ACC112 (cell line): Measurements from ENCODE around the gene PLPP4.

Source experiments
- H2AFZ ChIP-seq: fragments of 200-600 bp; sonication (generic); one replicate; pipeline ENCODE4 v1.6.0; 2017; ENCODE audit warnings: antibody characterized with exemption, low read length; ENCODE audit not compliant: unreplicated experiment
- H3K27ac ChIP-seq: fragments of 200-600 bp; sonication (generic); 2 replicates; pipeline ENCODE4 v1.5.1; 2014; ENCODE audit warnings: low read depth, mild to moderate bottlenecking, antibody characterized with exemption, low read length, moderate library complexity
- H3K27me3 ChIP-seq: fragments of 200-600 bp; sonication (generic); 2 replicates; pipeline ENCODE4 v1.6.1; 2014; ENCODE audit warnings: mild to moderate bottlenecking, antibody characterized with exemption, low read length, moderate library complexity, mixed read lengths; ENCODE audit not compliant: insufficient read depth
- H3K36me3 ChIP-seq: fragments of 200-600 bp; sonication (generic); 2 replicates; pipeline ENCODE4 v1.6.1; 2016; ENCODE audit warnings: mild to moderate bottlenecking, antibody characterized with exemption, low read length, moderate library complexity, mixed read lengths; ENCODE audit not compliant: insufficient read depth
- H3K4me1 ChIP-seq: fragments of 200-600 bp; sonication (generic); one replicate; pipeline ENCODE4 v1.6.1; 2016; ENCODE audit warnings: low read length, mixed read lengths; ENCODE audit not compliant: insufficient read depth, unreplicated experiment, control insufficient read depth
- H3K4me3 ChIP-seq: fragments of 200-600 bp; sonication (generic); 2 replicates; pipeline ENCODE4 v1.5.1; 2014; ENCODE audit warnings: mild to moderate bottlenecking, low read depth, low read length
- H3K79me2 ChIP-seq: fragments of 200-600 bp; sonication (generic); one replicate; pipeline ENCODE4 v1.6.0; 2016; ENCODE audit warnings: low read length; ENCODE audit not compliant: control insufficient read depth, unreplicated experiment, insufficient read depth

Gene PLPP4

DNA sequence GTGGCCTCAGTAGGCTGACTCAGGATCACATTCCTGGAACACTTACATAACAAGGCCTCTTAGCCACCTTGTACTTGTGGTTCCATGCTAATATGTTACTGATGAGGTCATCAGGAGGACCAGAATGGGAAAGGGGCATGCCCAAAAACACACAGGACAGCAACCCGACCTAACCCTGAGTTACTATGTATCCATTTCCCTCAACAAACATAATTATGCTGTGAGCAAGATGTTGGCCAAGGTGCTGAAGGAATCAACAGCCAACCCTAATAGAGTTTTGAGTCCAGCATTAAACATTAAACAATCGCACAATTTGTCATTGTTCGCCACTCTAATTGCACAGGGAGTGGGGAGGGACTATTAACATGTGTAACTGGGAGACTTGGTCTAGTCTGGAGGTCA is 129.4 kb downstream of the PLPP4 start:
- Histone ChIP-seq H3K79me2 (no peaks in the 10 kb centered on the region), H3K36me3 (no peaks in the 10 kb centered on the region), H3K4me1 (no peaks in the 10 kb centered on the region), H3K27ac (no peak overlapping the region), H3K4me3 (no peak overlapping the region), H3K27me3 (no peaks in the 10 kb centered on the region), H2AFZ (no peak overlapping the region)

DNA sequence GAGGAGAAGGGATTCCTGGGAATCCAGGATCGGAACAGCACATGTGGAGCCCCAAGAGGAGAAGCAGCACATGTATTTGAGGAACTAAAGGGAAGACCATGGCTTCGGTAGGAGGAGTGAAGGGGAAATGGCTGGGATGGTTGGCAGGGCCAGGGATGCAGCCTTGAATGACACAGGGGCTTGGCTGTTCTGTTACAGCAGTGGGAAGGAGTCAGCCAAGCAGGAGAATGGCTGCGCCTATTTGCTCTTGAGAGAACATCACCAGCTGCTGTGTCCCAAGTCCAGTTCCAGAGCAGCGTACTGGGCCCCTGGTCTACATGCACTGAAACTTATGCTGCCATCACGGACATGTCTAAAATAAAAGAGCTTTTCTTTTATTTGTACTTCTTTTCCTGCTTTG is 130.0 kb downstream of the PLPP4 start:
- Histone ChIP-seq H2AFZ (no peak overlapping the region), H3K27ac (no peak overlapping the region)

DNA sequence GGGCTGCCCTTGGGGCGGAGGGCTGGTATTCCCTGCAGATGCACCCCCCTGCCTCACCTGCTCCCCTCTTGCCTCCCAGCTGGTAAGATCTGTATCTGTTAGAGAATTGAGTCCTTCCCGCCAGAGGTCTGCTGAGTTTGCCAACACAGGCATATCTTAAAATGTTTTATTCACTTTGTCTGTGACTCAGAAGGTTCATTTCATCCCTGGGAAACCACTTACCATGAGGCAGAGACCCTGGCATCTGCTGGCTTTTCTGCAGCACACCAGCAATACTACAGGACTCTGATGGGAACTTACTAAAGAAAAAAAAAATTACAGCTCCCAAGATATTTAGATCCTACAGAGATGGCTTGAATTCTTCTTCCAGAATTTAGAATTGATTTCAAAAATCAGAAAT is 131.3 kb downstream of the PLPP4 start:
- H3K4me1 ChIP-seq = no peaks in the 10 kb centered on the region
- H3K4me3 ChIP-seq = no peak overlapping the region
- H3K27ac ChIP-seq = no peak overlapping the region
- H2AFZ ChIP-seq = no peak overlapping the region
- H3K27me3 ChIP-seq = no peaks in the 10 kb centered on the region
- H3K79me2 ChIP-seq = no peaks in the 10 kb centered on the region
- H3K36me3 ChIP-seq = no peaks in the 10 kb centered on the region

More for the DNA sequence above, 130.0 kb downstream of the PLPP4 start:
- Histone ChIP-seq H3K79me2 (no peaks in the 10 kb centered on the region), H3K27me3 (no peaks in the 10 kb centered on the region), H3K4me1 (no peaks in the 10 kb centered on the region), H3K4me3 (no peak overlapping the region), H3K36me3 (no peaks in the 10 kb centered on the region)

DNA sequence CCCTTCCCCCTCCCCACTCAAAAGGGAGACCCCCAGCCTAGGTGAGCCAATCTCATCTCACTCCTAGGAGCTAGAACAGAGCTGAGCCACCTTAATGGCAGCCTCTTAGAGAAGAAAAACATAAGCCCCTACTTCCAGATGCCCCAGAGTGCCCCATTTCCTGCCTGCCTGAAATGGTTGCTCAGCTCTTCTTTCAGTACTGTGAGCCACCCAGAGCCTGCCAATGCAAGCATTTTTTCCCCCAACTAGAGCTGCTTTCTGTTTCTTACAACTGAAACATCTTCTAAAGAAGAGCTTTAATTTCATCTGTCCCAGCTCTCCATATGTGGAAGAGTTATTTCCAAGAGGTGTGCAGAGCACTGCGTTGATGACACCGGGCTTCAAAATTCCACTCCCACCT is 136.7 kb downstream of the PLPP4 start:
- H2AFZ ChIP-seq = no peak overlapping the region

DNA sequence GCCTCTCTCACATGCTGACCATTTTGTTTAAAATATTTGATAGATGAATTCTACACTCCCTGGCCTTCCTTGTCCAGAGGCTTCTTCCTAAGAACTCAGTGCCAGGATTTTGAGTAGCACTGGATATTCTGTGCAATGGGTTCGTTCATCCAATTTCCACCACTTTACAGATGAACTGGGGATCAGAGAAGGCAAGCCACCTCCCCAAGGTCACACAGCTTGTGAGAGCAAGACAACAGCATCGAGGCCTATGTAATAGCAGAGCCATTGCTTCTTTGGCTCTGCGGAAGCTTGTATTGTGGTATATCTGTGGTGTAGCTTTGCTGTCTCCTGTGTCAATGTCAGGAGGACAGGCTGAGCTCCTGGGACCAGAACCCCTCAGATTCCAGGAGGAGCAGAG is 140.9 kb downstream of the PLPP4 start:
- no peaks in the 10 kb centered on the region for H3K27me3 ChIP-seq
- no peak overlapping the region for H2AFZ ChIP-seq
- H3K4me1 ChIP-seq = no peaks in the 10 kb centered on the region
- H3K79me2 ChIP-seq = no peaks in the 10 kb centered on the region
- no peak overlapping the region for H3K27ac ChIP-seq
- no peaks in the 10 kb centered on the region for H3K36me3 ChIP-seq
- no peak overlapping the region for H3K4me3 ChIP-seq

More for the DNA sequence above, 136.7 kb downstream of the PLPP4 start:
- Histone ChIP-seq H3K79me2 (no peaks in the 10 kb centered on the region), H3K27me3 (no peaks in the 10 kb centered on the region), H3K36me3 (no peaks in the 10 kb centered on the region), H3K27ac (no peak overlapping the region), H3K4me1 (no peaks in the 10 kb centered on the region), H3K4me3 (no peak overlapping the region)

DNA sequence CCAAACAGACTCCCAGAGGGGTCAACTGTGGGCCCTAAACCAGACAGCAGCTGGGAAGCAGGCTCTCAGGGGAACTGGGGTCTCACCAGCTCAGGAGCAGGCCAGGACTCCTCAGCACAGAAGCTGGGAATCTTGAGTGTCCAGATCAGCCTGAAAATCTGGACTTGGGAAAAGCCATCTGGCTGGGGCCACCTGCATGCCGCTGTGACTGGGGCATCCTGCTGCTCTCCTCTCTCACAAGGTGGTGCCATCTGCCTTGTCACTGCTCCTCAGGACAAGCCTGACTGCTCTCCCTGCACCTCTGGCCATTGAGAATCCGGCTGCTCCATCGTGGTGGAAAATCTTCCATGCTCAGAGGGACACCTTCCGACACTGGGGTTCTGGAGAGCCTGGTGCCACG is 141.4 kb downstream of the PLPP4 start:
- Histone ChIP-seq H3K4me3 (no peak overlapping the region), H3K36me3 (no peaks in the 10 kb centered on the region), H3K27me3 (no peaks in the 10 kb centered on the region), H2AFZ (no peak overlapping the region), H3K27ac (no peak overlapping the region), H3K4me1 (no peaks in the 10 kb centered on the region), H3K79me2 (no peaks in the 10 kb centered on the region)

DNA sequence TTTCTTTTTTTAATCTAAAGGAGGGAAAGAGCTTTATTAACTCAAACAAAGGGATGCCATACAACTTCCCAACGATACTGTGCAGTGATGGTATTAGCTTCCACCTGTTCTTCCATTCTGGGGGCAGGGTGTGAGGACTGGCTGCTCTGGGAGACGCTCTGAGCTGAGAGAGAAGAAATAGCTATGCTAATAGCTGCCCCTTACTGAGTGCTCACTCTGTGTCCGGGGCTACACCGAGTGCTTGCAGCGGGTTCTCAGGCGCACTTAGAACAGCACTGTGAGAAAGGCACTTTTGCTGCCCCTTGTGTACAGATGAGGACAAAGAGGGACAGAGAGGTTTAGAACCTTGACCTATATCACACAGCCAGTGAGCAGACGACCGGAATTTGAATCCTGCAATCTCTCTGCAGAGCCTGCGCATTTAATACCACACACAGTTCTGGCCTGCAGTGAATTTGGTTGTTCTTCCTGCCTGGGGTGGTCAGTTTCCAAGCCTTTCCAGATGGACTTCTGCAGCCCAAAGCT is 142.2 kb downstream of the PLPP4 start:
- Histone ChIP-seq H2AFZ (no peak overlapping the region), H3K79me2 (no peaks in the 10 kb centered on the region), H3K27ac (no peak overlapping the region), H3K4me3 (no peak overlapping the region), H3K4me1 (no peaks in the 10 kb centered on the region), H3K36me3 (no peaks in the 10 kb centered on the region), H3K27me3 (no peaks in the 10 kb centered on the region)

DNA sequence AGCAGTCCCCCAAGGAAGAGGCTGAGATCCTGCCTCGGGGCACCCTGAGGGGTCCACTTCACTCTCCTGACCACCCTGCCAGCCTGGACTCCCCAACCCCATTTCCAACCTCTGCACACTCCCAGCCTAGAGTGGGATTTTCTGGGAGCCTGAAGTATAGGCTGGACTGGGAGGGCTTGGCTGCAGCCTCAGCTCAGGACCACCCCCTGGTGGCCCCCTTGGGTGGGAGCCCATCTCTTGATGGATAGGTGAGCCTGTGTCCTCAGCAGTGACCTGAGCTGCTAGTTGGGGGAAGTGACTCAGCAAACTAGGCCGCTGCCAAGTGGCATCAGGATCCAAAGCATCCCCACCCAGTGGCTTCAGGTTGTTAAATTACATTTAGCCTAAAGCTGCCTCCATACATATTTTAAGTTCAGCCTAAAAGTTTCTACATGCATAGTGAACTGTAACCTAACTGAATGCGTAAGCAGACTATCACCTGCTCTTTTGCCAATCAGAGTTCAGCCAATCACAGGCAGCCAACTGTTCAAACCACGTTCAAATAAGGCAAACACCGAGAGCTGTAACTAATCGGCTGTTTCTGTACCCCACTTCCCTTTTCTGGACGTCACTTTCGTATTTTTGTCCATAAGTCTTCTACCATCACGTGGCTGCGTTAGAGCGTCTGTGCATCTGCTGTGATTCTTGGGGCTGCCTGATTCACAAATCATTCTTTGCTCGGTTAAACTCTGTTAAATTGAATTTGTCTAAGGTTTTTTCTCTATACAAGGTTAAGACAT is 144.0 kb downstream of the PLPP4 start:
- Histone ChIP-seq H2AFZ (no peak overlapping the region), H3K27me3 (no peaks in the 10 kb centered on the region), H3K4me3 (no peak overlapping the region), H3K4me1 (no peaks in the 10 kb centered on the region), H3K79me2 (no peaks in the 10 kb centered on the region), H3K27ac (no peak overlapping the region), H3K36me3 (no peaks in the 10 kb centered on the region)

DNA sequence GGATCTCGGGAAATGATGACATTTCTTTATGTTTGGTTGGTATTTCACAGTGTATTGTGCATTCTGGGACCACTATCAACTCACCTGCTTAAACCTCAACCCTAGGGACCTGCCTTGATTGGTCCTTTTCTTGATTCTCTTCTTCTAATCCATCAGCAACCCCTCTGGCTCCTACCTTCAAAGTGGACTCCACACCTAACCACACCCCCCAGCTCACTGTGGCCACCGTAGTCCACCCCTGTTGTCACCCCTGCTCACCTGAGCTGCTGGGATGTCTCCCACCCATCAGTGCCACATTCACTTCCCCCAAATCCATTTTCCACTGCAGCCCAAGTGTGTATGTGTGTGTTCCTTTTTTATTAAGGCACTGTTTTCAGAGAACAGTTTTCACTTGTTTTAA is 145.0 kb downstream of the PLPP4 start:
- Histone ChIP-seq H3K79me2 (no peaks in the 10 kb centered on the region), H2AFZ (no peak overlapping the region), H3K27me3 (no peaks in the 10 kb centered on the region), H3K36me3 (no peaks in the 10 kb centered on the region), H3K4me1 (no peaks in the 10 kb centered on the region), H3K4me3 (no peak overlapping the region), H3K27ac (no peak overlapping the region)

DNA sequence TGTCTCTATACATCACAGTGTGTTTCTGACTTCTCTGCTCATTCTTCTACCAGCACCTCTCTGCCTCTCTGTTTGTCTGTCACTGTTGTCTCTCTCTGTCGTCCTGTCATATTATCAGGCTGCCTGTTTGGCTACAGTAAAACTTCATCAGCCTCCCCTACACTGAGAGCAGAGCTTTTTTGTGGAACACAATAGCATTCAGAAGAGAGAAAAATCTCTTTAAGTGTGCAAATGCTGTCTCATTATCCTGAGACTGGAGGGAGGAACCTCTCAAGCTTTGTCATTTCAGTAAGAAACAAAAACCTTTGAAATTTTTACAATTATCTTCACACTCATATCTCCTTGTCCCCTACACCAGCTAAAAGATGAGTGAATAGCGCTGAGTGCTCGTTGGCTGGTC is 148.4 kb downstream of the PLPP4 start:
- H3K4me1 ChIP-seq = no peaks in the 10 kb centered on the region
- no peak overlapping the region for H3K4me3 ChIP-seq
- H3K27ac ChIP-seq = no peak overlapping the region
- H2AFZ ChIP-seq = no peak overlapping the region
- H3K36me3 ChIP-seq = no peaks in the 10 kb centered on the region
- H3K79me2 ChIP-seq = no peaks in the 10 kb centered on the region
- no peaks in the 10 kb centered on the region for H3K27me3 ChIP-seq

DNA sequence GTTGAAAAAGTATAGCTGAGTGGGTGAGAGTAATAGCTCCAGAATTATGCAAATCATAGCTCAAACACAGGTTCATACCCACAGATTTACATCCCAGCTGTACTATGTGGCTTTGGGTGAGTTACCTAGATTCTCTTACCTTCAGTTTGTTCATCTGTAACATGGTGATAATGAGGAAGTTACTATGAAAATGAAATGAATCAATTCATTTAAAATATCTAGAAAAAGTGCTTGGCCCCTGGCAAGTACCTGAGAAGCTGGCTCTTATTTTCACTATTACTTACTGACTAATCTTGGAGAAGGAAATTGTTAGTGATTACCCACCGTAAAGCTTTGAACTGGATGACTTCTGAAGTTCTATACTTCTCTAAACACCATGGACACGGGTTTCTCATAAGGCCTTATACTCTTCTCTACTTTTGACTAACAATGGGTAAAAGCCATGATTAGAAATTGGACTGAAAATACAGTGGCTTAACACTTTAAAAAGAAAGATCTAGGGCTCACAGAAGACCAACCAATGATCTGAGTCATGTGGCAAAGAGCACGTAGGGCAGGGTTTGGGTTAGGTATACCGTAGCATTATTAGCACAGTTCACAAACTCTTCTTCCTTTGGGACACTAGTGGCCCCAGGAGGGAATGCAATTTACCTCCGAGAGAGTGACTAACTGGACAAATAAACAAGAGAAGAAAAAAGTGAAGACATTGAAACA is 149.2 kb downstream of the PLPP4 start:
- H3K4me3 ChIP-seq = no peak overlapping the region
- no peak overlapping the region for H2AFZ ChIP-seq
- no peak overlapping the region for H3K27ac ChIP-seq

More for the DNA sequence above, 149.2 kb downstream of the PLPP4 start:
- Histone ChIP-seq H3K27me3 (no peaks in the 10 kb centered on the region), H3K36me3 (no peaks in the 10 kb centered on the region), H3K79me2 (no peaks in the 10 kb centered on the region), H3K4me1 (no peaks in the 10 kb centered on the region)
